Measurements from ENCODE around the gene MRAP. TPM values are rescaled to one million over a fixed set of nuclear protein-coding genes. Genes with fewer than 3 reads are reported as not detected.

The MRAP gene
- total RNA-seq, 1 donor from 2014 or later: 3.9 TPM

DNA sequence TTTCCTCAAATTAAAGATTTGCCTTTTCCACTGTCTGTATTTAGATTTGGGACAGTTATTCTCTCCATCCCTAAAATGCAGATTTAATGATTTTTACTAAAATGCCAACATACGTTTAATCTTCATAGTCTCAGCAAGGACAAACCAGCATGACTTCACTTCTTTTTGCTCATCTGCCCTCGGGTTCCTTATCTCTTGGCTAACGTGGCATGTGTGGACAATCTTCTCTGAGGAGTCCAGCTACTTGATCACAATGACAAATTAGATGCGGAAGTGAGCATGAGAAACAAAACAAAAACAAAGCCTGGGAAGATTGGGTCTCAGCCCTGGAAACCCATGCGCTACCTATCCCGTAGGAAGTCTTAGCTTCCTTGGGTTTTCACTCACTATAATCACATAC lies 1.0 kb downstream of the MRAP start:
- H3K4me3 ChIP-seq: no peak overlapping the region
- no peak overlapping the region for H3K27ac ChIP-seq
- no peaks in the 10 kb centered on the region for H3K36me3 ChIP-seq
- no peaks in the 10 kb centered on the region for H3K4me1 ChIP-seq
- no peaks in the 10 kb centered on the region for H3K27me3 ChIP-seq
- no peak for DNase-seq (ENCODE audit: extremely low spot score in 2 of 2)
- intact Hi-C loops (cut with DNase I): no loop called here
- H3K9me3 ChIP-seq: no peaks in the 10 kb centered on the region
- no peak for TF ChIP-seq POLR2AphosphoS5 (IDR thresholded peaks at IDR 0.05; ENCODE audit: insufficient read depth in 1 of 2, low read depth in 1 of 2)
- TF ChIP-seq, protein P1, sequence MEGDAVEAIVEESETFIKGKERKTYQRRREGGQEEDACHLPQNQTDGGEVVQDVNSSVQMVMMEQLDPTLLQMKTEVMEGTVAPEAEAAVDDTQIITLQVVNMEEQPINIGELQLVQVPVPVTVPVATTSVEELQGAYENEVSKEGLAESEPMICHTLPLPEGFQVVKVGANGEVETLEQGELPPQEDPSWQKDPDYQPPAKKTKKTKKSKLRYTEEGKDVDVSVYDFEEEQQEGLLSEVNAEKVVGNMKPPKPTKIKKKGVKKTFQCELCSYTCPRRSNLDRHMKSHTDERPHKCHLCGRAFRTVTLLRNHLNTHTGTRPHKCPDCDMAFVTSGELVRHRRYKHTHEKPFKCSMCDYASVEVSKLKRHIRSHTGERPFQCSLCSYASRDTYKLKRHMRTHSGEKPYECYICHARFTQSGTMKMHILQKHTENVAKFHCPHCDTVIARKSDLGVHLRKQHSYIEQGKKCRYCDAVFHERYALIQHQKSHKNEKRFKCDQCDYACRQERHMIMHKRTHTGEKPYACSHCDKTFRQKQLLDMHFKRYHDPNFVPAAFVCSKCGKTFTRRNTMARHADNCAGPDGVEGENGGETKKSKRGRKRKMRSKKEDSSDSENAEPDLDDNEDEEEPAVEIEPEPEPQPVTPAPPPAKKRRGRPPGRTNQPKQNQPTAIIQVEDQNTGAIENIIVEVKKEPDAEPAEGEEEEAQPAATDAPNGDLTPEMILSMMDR (IDR thresholded peaks at IDR 0.05): no peak
- TF ChIP-seq POLR2A (IDR thresholded peaks at IDR 0.05): no peak

DNA sequence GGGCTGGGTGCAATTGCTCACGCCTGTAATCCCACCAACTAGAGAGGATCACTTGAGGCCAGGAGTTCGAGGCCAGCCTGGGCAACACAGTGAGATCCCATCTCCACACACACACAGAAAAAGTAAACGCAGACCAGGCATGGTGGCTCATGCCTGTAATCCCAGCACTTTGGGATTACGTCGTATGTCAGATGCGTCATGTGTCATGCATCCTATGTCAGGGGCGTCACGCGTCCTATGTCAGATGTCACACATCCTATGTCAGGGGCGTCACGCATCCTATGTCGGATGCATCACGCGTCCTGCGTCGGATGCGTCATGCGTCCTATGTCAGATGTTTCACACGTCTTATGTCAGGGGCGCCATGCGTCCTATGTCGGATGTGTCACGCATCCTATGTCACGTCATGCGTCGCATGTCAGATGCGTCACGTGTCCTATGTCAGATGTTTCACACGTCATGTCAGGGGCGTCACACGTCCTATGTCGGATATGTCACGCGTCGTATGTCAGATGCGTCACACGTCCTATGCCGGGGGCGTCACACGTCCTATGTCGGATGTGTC lies 1.5 kb downstream of the MRAP start:
- intact Hi-C loops (cut with DNase I): no loop called here
- Histone ChIP-seq H3K9me3 (no peaks in the 10 kb centered on the region), H3K4me3 (no peak overlapping the region), H3K27ac (no peak overlapping the region), H3K27me3 (no peaks in the 10 kb centered on the region), H3K4me1 (no peaks in the 10 kb centered on the region), H3K36me3 (no peaks in the 10 kb centered on the region)
- TF ChIP-seq, protein P1 (IDR thresholded peaks at IDR 0.05): no peak
- TF ChIP-seq POLR2AphosphoS5 (IDR thresholded peaks at IDR 0.05; ENCODE audit: insufficient read depth in 1 of 2, low read depth in 1 of 2): no peak
- TF ChIP-seq POLR2A (IDR thresholded peaks at IDR 0.05): no peak
- no peak for DNase-seq (ENCODE audit: extremely low spot score in 2 of 2)

DNA sequence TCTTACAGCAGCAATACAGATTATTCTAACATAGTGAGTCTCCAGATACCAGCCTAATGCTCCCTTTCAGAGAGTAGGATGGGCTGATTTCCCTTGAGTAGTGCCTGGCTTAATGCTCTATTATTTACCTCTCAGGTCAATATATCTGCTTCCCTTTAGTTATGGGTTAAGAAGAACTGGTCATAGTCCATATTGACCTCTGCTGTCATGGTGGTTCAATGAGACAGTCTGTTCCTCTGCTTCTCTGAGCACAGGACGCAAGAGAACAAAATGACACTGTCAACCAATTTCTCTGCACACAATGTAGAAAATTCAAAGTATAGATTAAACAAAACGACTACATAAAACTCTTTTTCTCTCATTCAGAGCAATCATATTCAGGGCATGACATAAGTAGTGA lies 2.9 kb downstream of the MRAP start:
- no peaks in the 10 kb centered on the region for H3K27me3 ChIP-seq

DNA sequence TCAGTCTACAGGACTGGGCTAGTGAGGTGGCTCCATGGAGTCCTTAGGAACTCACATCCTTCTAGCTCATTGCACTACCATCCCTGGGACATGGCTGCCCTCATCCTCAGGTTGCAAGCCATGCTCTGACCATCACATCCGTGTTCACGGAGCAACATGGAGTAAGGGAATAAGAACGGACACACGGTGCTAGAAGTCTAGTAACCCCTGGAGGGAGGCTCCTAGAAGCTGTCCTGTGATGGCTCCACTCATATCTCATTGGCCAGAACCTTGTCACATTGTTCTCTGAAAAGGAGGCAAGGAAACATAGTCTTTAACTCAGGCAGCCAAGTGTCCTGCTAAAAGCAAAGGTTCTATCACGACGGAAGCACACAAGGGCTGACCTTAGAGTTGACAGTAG lies 3.9 kb downstream of the MRAP start:
- peak in 1 of 2 donors; percentile 60 for DNase-seq (ENCODE audit: extremely low spot score in 2 of 2)
- H3K9me3 ChIP-seq: no peaks in the 10 kb centered on the region
- H3K4me1 ChIP-seq: no peaks in the 10 kb centered on the region
- intact Hi-C loops (cut with DNase I): no loop called here
- H3K36me3 ChIP-seq: no peaks in the 10 kb centered on the region
- H3K27ac ChIP-seq: no peak overlapping the region
- TF ChIP-seq POLR2AphosphoS5 (IDR thresholded peaks at IDR 0.05; ENCODE audit: insufficient read depth in 1 of 2, low read depth in 1 of 2): no peak
- TF ChIP-seq, protein P1 (IDR thresholded peaks at IDR 0.05): no peak
- no peaks in the 10 kb centered on the region for H3K27me3 ChIP-seq
- H3K4me3 ChIP-seq: no peak overlapping the region

More for the DNA sequence above, 2.9 kb downstream of the MRAP start:
- Histone ChIP-seq H3K9me3 (no peaks in the 10 kb centered on the region), H3K4me3 (no peak overlapping the region), H3K36me3 (no peaks in the 10 kb centered on the region), H3K4me1 (no peaks in the 10 kb centered on the region), H3K27ac (no peak overlapping the region)
- DNase-seq (ENCODE audit: extremely low spot score in 2 of 2): no peak
- TF ChIP-seq POLR2AphosphoS5 (IDR thresholded peaks at IDR 0.05; ENCODE audit: insufficient read depth in 1 of 2, low read depth in 1 of 2) (no peak), POLR2A (IDR thresholded peaks at IDR 0.05) (no peak)
- TF ChIP-seq, protein P1 (IDR thresholded peaks at IDR 0.05): no peak
- intact Hi-C loops (cut with DNase I): no loop called here

DNA sequence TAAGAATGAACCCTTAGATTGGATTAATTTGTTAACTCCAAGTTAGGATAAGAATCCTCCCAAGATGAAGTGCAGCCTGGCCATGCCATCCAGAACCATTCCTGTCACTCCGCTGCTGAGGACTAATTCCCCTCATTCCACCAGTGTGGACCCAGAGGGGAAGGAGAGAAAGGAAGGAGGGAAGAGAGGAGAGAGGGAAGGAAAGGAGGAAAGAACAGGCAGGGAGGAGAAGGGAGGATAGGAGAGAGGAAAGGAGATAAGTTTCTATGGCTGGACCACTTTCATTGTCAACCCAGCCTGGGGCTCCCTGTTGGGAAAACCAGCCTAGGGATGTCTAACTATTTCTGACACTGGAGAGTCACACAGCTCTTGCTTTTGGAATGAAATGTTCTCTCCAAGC lies 4.7 kb downstream of the MRAP start:
- Histone ChIP-seq H3K9me3 (no peaks in the 10 kb centered on the region), H3K4me1 (no peaks in the 10 kb centered on the region), H3K27ac (no peak overlapping the region), H3K36me3 (no peaks in the 10 kb centered on the region), H3K4me3 (no peak overlapping the region), H3K27me3 (no peaks in the 10 kb centered on the region)
- no peak for TF ChIP-seq POLR2AphosphoS5 (IDR thresholded peaks at IDR 0.05; ENCODE audit: insufficient read depth in 1 of 2, low read depth in 1 of 2)
- TF ChIP-seq, protein P1 (IDR thresholded peaks at IDR 0.05): no peak
- TF ChIP-seq POLR2A (IDR thresholded peaks at IDR 0.05): no peak
- intact Hi-C loops (cut with DNase I): no loop called here
- DNase-seq (ENCODE audit: extremely low spot score in 2 of 2): peak in 1 of 2 donors; percentile 5

All from vagina (tissue), 2 donors.